ENCODE results near the gene PEAR1.

- no peak for TF ChIP-seq CTCF (conservative IDR thresholded peaks at IDR 0.05; ENCODE audit: low read depth, low read length)
- TF ChIP-seq EZH2 (IDR thresholded peaks at IDR 0.05; ENCODE audit: low read length, unreplicated experiment): no peak
- TF ChIP-seq EZH2phosphoT487 (IDR thresholded peaks at IDR 0.05; ENCODE audit: borderline replicate concordance, low read length): no peak
Observed at GRCh38 chr1:156943756-156944155, 50.2 kb downstream of the PEAR1 start.
